Measurements from ENCODE around the gene ADARB1.

ADARB1 gene

GRCh38 chr21:45105906-45106485 is 31.6 kb downstream of the ADARB1 start:
- TF ChIP-seq CTCF (conservative IDR thresholded peaks at IDR 0.05; ENCODE audit: low read depth, low read length): no peak
- no peak overlapping the region for H3K4me3 ChIP-seq (ENCODE audit: low read length)
- no peak for DNase-seq (ENCODE audit: low read depth)

GRCh38 chr21:45108034-45108790 is 33.8 kb downstream of the ADARB1 start:
- no peak overlapping the region for H3K4me3 ChIP-seq (ENCODE audit: low read length)
- no peak for TF ChIP-seq CTCF (conservative IDR thresholded peaks at IDR 0.05; ENCODE audit: low read depth, low read length)
- DNase-seq (ENCODE audit: low read depth): no peak

- no peak for DNase-seq (ENCODE audit: low read depth)
- no peak overlapping the region for H3K4me3 ChIP-seq (ENCODE audit: low read length)
- TF ChIP-seq CTCF (conservative IDR thresholded peaks at IDR 0.05; ENCODE audit: low read depth, low read length): no peak
These were observed 34.7 kb downstream of the ADARB1 start for GRCh38 chr21:45108808-45109781.

GRCh38 chr21:45109831-45110492 is 35.6 kb downstream of the ADARB1 start:
- H3K4me3 ChIP-seq (ENCODE audit: low read length): no peak overlapping the region
- no peak for DNase-seq (ENCODE audit: low read depth)
- TF ChIP-seq CTCF (conservative IDR thresholded peaks at IDR 0.05; ENCODE audit: low read depth, low read length): no peak

- DNase-seq (ENCODE audit: low read depth): no peak
- no peak overlapping the region for H3K4me3 ChIP-seq (ENCODE audit: low read length)
- no peak for TF ChIP-seq CTCF (conservative IDR thresholded peaks at IDR 0.05; ENCODE audit: low read depth, low read length)
These were observed 36.7 kb downstream of the ADARB1 start for GRCh38 chr21:45110873-45111624.

GRCh38 chr21:45111703-45112102 is 37.3 kb downstream of the ADARB1 start:
- H3K4me3 ChIP-seq (ENCODE audit: low read length): no peak overlapping the region
- TF ChIP-seq CTCF (conservative IDR thresholded peaks at IDR 0.05; ENCODE audit: low read depth, low read length): no peak

More at GRCh38 chr21:45111703-45112102, 37.3 kb downstream of the ADARB1 start:
- DNase-seq (ENCODE audit: low read depth): no peak
